GM12878 (cell line): ENCODE data around the gene PAX7.

Experiments used
- YY1 ChIP-seq: IDR thresholded peaks from 2 replicates; pipeline ENCODE4 v1.6.1; 2011; ENCODE audit warnings: low read depth, mild to moderate bottlenecking, low read length
- TF ChIP-seq, protein P1 (sequence below): fragments of 450-650 bp; IDR thresholded peaks from 2 replicates; pipeline ENCODE4 v1.6.1; 2017; ENCODE audit warnings: mild to moderate bottlenecking
- TF ChIP-seq, protein P2 (sequence below), 3 experiments: IDR thresholded peaks in 2 of 3; conservative IDR thresholded peaks in 1 of 3; 2 replicates each; pipeline ENCODE4 v1.5.1; 2011; ENCODE audit warnings: low read depth in 3 of 3, low read length in 3 of 3, mild to moderate bottlenecking in 3 of 3, control low read depth in 2 of 3, moderate library complexity in 2 of 3, inconsistent platforms in 1 of 3, mixed read lengths in 1 of 3; ENCODE audit not compliant: control insufficient read depth in 2 of 3, insufficient read depth in 1 of 3; ENCODE audit errors: extremely low read depth in 1 of 3
- TF ChIP-seq, protein P3 (sequence below): IDR thresholded peaks from 2 replicates; pipeline ENCODE4 v1.6.1; 2012; ENCODE audit warnings: low read depth, low read length, improper control_type of control experiment
- TF ChIP-seq, protein P4 (sequence below): IDR thresholded peaks from 2 replicates; pipeline ENCODE4 v1.6.1; 2012; ENCODE audit warnings: mild to moderate bottlenecking, low read depth, low read length
- TF ChIP-seq, protein P5 (sequence below): IDR thresholded peaks from 2 replicates; pipeline ENCODE4 v1.6.1; 2011; ENCODE audit warnings: low read depth, low read length, improper control_type of control experiment, borderline replicate concordance

DNA sequence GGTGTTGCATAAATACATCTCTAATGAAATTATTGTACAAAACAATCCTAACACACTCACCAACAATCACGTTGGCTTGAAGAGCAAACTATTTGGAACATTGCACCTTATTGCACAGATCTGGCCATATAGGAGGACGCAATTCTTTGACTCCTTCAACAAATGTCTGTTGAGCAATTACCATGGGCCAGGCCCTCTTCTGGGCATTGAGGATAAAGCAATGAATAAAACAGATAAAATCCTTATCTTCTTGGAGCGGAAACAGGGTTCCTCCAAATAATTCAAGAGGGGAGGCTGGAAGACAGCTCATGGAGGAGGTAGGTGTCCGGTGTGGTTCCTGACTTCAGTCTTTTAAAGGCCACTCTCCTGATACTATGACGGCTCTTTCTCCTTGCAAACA is 43.3 kb downstream of the PAX7 start:
- TF ChIP-seq, protein P1, sequence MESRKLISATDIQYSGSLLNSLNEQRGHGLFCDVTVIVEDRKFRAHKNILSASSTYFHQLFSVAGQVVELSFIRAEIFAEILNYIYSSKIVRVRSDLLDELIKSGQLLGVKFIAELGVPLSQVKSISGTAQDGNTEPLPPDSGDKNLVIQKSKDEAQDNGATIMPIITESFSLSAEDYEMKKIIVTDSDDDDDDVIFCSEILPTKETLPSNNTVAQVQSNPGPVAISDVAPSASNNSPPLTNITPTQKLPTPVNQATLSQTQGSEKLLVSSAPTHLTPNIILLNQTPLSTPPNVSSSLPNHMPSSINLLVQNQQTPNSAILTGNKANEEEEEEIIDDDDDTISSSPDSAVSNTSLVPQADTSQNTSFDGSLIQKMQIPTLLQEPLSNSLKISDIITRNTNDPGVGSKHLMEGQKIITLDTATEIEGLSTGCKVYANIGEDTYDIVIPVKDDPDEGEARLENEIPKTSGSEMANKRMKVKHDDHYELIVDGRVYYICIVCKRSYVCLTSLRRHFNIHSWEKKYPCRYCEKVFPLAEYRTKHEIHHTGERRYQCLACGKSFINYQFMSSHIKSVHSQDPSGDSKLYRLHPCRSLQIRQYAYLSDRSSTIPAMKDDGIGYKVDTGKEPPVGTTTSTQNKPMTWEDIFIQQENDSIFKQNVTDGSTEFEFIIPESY = no peak
- TF ChIP-seq YY1 = no peak
- TF ChIP-seq, protein P2, sequence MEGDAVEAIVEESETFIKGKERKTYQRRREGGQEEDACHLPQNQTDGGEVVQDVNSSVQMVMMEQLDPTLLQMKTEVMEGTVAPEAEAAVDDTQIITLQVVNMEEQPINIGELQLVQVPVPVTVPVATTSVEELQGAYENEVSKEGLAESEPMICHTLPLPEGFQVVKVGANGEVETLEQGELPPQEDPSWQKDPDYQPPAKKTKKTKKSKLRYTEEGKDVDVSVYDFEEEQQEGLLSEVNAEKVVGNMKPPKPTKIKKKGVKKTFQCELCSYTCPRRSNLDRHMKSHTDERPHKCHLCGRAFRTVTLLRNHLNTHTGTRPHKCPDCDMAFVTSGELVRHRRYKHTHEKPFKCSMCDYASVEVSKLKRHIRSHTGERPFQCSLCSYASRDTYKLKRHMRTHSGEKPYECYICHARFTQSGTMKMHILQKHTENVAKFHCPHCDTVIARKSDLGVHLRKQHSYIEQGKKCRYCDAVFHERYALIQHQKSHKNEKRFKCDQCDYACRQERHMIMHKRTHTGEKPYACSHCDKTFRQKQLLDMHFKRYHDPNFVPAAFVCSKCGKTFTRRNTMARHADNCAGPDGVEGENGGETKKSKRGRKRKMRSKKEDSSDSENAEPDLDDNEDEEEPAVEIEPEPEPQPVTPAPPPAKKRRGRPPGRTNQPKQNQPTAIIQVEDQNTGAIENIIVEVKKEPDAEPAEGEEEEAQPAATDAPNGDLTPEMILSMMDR (IDR thresholded peaks at IDR 0.05 in 2 of 3, conservative IDR thresholded peaks at IDR 0.05 in 1 of 3; ENCODE audit: control insufficient read depth in 2 of 3, extremely low read depth in 1 of 3, insufficient read depth in 1 of 3, low read depth in 3 of 3, low read length in 3 of 3) = no peak
- TF ChIP-seq, protein P3, sequence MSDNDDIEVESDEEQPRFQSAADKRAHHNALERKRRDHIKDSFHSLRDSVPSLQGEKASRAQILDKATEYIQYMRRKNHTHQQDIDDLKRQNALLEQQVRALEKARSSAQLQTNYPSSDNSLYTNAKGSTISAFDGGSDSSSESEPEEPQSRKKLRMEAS = no peak
- TF ChIP-seq, protein P4, sequence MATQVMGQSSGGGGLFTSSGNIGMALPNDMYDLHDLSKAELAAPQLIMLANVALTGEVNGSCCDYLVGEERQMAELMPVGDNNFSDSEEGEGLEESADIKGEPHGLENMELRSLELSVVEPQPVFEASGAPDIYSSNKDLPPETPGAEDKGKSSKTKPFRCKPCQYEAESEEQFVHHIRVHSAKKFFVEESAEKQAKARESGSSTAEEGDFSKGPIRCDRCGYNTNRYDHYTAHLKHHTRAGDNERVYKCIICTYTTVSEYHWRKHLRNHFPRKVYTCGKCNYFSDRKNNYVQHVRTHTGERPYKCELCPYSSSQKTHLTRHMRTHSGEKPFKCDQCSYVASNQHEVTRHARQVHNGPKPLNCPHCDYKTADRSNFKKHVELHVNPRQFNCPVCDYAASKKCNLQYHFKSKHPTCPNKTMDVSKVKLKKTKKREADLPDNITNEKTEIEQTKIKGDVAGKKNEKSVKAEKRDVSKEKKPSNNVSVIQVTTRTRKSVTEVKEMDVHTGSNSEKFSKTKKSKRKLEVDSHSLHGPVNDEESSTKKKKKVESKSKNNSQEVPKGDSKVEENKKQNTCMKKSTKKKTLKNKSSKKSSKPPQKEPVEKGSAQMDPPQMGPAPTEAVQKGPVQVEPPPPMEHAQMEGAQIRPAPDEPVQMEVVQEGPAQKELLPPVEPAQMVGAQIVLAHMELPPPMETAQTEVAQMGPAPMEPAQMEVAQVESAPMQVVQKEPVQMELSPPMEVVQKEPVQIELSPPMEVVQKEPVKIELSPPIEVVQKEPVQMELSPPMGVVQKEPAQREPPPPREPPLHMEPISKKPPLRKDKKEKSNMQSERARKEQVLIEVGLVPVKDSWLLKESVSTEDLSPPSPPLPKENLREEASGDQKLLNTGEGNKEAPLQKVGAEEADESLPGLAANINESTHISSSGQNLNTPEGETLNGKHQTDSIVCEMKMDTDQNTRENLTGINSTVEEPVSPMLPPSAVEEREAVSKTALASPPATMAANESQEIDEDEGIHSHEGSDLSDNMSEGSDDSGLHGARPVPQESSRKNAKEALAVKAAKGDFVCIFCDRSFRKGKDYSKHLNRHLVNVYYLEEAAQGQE = no peak
- TF ChIP-seq, protein P5, sequence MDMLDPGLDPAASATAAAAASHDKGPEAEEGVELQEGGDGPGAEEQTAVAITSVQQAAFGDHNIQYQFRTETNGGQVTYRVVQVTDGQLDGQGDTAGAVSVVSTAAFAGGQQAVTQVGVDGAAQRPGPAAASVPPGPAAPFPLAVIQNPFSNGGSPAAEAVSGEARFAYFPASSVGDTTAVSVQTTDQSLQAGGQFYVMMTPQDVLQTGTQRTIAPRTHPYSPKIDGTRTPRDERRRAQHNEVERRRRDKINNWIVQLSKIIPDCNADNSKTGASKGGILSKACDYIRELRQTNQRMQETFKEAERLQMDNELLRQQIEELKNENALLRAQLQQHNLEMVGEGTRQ = no peak
